ENCODE data around the gene SLC66A2. TPM values are rescaled to one million over a fixed set of nuclear protein-coding genes. Genes with fewer than 3 reads are reported as not detected.

SLC66A2 gene
- polyA plus RNA-seq, 6 donors from 2014 or later, result 26.3 to 40.9 (median 34.5) TPM

DNA sequence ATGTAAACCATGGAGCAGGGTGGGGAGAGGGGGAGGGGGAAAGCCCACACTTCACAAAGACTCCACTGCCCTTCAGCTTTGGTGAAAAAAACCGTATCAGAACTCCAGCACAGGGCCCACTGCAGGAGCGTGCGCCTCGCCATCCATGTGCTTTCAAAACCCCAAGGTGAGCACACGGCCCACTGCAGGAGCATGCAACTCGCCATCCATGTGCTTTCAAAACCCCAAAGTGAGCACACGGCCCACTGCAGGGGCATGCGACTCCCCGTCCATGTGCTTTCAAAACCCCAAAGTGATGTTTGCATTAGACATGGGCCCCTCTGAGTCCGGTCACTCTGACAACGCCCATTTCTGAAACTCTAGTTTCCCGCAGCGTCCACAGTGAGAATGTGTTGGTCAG lies 29.1 kb upstream of the SLC66A2 start:
- peaks cover 0 to 3% of the 10 kb centered on the region in 2 donors for H3K36me3 Mint-ChIP-seq
- no peak overlapping the region for H3K27ac Mint-ChIP-seq
- H3K9me3 Mint-ChIP-seq, result no peaks in the 10 kb centered on the region
- no peak for DNase-seq
- no peaks in the 10 kb centered on the region for H3K27me3 Mint-ChIP-seq
- H3K4me1 Mint-ChIP-seq, result peaks cover 27 to 56% (median 30%) of the 10 kb centered on the region in 3 donors
- ATAC-seq (ENCODE audit: low read depth in 2 of 2), result no peak
- H3K4me3 Mint-ChIP-seq, result no peak overlapping the region

GRCh38 chr18:79979843-79980242 lies 28.4 kb upstream of the SLC66A2 start:
- Mint-ChIP-seq H3K4me3 (no peak overlapping the region), H3K36me3 (peaks cover 0 to 9% of the 10 kb centered on the region in 2 donors), H3K4me1 (peaks cover 26 to 49% (median 34%) of the 10 kb centered on the region in 3 donors), H3K27me3 (no peaks in the 10 kb centered on the region), H3K9me3 (no peaks in the 10 kb centered on the region), H3K27ac (no peak overlapping the region)
- no peak for ATAC-seq (ENCODE audit: low read depth in 2 of 2)
- no peak for DNase-seq

DNA sequence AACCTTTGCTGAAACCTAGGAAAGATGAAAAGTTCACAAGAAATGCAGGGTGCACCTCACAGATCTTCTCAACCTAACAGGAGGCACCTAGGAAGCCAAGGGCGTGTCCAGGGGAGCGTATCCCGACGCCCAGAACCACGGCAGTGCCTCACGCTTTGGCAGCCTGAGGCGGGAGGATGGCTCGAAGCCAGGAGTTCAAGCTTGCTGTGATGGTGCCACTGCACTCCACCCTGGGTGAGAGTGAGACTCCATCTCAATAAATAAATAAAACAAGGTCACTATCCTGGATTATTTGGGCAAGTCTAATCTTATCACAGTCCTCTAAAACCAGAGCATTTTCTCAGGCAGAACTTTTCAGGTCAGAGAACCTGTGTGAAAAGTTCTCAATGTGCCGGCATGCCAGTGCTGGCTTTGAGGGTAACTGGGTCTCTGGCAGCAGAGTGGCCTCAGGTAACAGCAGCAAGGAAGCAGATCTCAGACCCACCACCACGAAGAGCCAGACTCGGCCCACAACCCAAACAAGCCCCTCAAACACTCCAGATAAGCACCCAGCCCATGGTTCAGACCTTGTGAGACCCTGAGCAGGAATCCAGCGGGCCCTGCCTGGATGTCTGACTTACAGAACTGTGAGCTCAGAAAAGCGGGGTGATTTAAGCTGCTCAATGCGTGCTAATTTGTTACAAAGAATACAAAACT lies 24.7 kb upstream of the SLC66A2 start:
- Mint-ChIP-seq H3K9me3 (no peaks in the 10 kb centered on the region), H3K4me1 (peaks cover 17 to 24% (median 20%) of the 10 kb centered on the region in 3 donors), H3K36me3 (peaks cover 17% of the 10 kb centered on the region in 2 donors), H3K4me3 (peak overlapping the region in 1 of 8 donors; percentile 22), H3K27me3 (no peaks in the 10 kb centered on the region), H3K27ac (peak overlapping the region in 1 of 6 donors; percentile 47)
- no peak for ATAC-seq (ENCODE audit: low read depth in 2 of 2)
- no peak for DNase-seq

DNA sequence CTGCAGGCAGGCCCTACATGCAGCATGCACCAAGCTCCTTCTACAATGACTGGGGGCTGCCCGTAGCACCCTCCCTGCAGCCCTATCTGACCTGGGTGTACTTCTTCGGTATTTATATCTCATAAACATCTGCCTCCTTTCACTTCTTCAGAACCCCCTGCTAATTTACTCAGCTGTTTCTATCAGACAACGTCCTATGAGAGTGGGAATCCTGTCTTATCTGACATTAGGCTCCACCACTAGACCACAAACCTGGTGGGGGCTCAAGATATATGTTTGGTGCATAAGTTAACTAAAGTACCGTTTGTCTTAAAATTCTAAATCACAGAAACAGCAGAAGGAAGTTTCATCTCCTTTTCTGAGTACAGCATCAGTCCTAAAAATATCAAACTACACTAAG lies 23.6 kb upstream of the SLC66A2 start:
- Mint-ChIP-seq H3K36me3 (peaks cover 17 to 20% of the 10 kb centered on the region in 2 donors), H3K9me3 (no peaks in the 10 kb centered on the region), H3K27ac (no peak overlapping the region), H3K27me3 (no peaks in the 10 kb centered on the region), H3K4me1 (peaks cover 17 to 20% (median 18%) of the 10 kb centered on the region in 3 donors), H3K4me3 (peak overlapping the region in 1 of 8 donors; percentile 25)
- DNase-seq (no peak), ATAC-seq (ENCODE audit: low read depth in 2 of 2) (no peak)

GRCh38 chr18:79974025-79974654 lies 22.7 kb upstream of the SLC66A2 start:
- Mint-ChIP-seq H3K27me3 (no peaks in the 10 kb centered on the region), H3K36me3 (peaks cover 17 to 20% of the 10 kb centered on the region in 2 donors), H3K4me1 (peaks cover 11 to 26% (median 19%) of the 10 kb centered on the region in 3 donors), H3K4me3 (no peak overlapping the region), H3K9me3 (no peaks in the 10 kb centered on the region), H3K27ac (no peak overlapping the region)
- ATAC-seq (ENCODE audit: low read depth in 2 of 2) (no peak), DNase-seq (no peak)

DNA sequence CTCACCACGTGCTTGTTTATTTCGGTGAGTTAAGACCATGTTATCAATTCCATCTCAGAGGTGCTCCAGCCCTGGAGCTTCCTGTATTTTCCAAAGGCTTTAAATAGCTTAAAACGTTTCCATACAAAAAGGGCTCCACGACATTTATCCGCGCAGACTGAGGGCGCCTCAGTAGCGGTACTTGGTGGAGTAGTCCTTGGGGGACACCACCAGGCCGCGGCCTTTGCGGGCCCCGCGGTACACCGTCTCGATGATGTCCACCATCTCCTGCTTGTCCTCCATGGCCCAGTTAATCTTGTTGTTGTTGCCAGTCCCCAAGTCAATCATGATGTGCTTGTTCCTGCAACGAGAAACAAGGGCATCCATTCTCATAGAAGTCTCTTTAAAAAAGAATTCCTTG lies 22.1 kb upstream of the SLC66A2 start:
- H3K9me3 Mint-ChIP-seq, result no peaks in the 10 kb centered on the region
- peaks cover 11 to 27% (median 22%) of the 10 kb centered on the region in 3 donors for H3K4me1 Mint-ChIP-seq
- no peak overlapping the region for H3K27ac Mint-ChIP-seq
- H3K27me3 Mint-ChIP-seq, result no peaks in the 10 kb centered on the region
- ATAC-seq (ENCODE audit: low read depth in 2 of 2), result no peak
- no peak overlapping the region for H3K4me3 Mint-ChIP-seq
- no peak for DNase-seq
- peaks cover 17 to 20% of the 10 kb centered on the region in 2 donors for H3K36me3 Mint-ChIP-seq

GRCh38 chr18:79972720-79973119 lies 21.3 kb upstream of the SLC66A2 start:
- Mint-ChIP-seq H3K27me3 (no peaks in the 10 kb centered on the region), H3K4me1 (peaks cover 6 to 25% (median 17%) of the 10 kb centered on the region in 3 donors), H3K36me3 (peaks cover 17 to 20% of the 10 kb centered on the region in 2 donors), H3K27ac (peak overlapping the region in 1 of 6 donors; percentile 52), H3K4me3 (no peak overlapping the region), H3K9me3 (no peaks in the 10 kb centered on the region)
- ATAC-seq (ENCODE audit: low read depth in 2 of 2) (no peak), DNase-seq (no peak)

DNA sequence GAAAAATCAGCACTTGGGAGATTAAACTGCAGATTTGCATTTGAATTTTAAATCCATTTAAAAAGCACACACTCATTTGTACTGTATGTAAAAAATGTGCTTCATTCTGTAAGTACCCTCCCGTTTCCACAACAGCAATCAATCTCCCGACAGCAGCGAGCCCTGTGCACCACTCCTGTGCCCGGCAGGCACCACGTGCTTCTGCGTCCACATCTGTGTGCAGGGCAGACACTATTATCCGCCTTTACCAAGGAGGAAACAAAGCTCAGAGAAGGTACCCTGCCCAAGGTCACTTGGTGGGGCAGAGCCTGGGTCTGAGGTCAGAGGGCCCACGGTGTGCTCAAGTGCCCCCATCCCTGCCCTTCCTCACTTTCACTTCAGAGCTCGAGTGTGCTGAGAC lies 20.5 kb upstream of the SLC66A2 start:
- no peaks in the 10 kb centered on the region for H3K27me3 Mint-ChIP-seq
- no peak for ATAC-seq (ENCODE audit: low read depth in 2 of 2)
- H3K4me3 Mint-ChIP-seq, result peak overlapping the region in 1 of 8 donors; percentile 31
- peaks cover 17 to 20% of the 10 kb centered on the region in 2 donors for H3K36me3 Mint-ChIP-seq
- no peak for DNase-seq
- H3K4me1 Mint-ChIP-seq, result peaks cover 4 to 25% (median 17%) of the 10 kb centered on the region in 3 donors
- no peaks in the 10 kb centered on the region for H3K9me3 Mint-ChIP-seq
- peak overlapping the region in 2 of 6 donors; percentile 62 to 78 for H3K27ac Mint-ChIP-seq

- H3K4me3 Mint-ChIP-seq, result peak overlapping the region in 3 of 8 donors; percentile 31 to 43 (median 42)
- peaks cover 4 to 25% (median 17%) of the 10 kb centered on the region in 3 donors for H3K4me1 Mint-ChIP-seq
- peaks cover 17 to 20% of the 10 kb centered on the region in 2 donors for H3K36me3 Mint-ChIP-seq
- no peak for ATAC-seq (ENCODE audit: low read depth in 2 of 2)
- peak overlapping the region in 4 of 6 donors; percentile 61 to 88 (median 70) for H3K27ac Mint-ChIP-seq
- no peak for DNase-seq
- no peaks in the 10 kb centered on the region for H3K9me3 Mint-ChIP-seq
- no peaks in the 10 kb centered on the region for H3K27me3 Mint-ChIP-seq
These were observed 19.9 kb upstream of the SLC66A2 start for GRCh38 chr18:79971211-79971952.

- DNase-seq, result no peak
- H3K27ac Mint-ChIP-seq, result peak overlapping the region in 1 of 6 donors; percentile 88
- no peak for ATAC-seq (ENCODE audit: low read depth in 2 of 2)
- peaks cover 3 to 24% (median 16%) of the 10 kb centered on the region in 3 donors for H3K4me1 Mint-ChIP-seq
- H3K36me3 Mint-ChIP-seq, result peaks cover 14 to 20% of the 10 kb centered on the region in 2 donors
- H3K4me3 Mint-ChIP-seq, result no peak overlapping the region
- no peaks in the 10 kb centered on the region for H3K27me3 Mint-ChIP-seq
- H3K9me3 Mint-ChIP-seq, result no peaks in the 10 kb centered on the region
These were observed 19.1 kb upstream of the SLC66A2 start for GRCh38 chr18:79970419-79971133.

DNA sequence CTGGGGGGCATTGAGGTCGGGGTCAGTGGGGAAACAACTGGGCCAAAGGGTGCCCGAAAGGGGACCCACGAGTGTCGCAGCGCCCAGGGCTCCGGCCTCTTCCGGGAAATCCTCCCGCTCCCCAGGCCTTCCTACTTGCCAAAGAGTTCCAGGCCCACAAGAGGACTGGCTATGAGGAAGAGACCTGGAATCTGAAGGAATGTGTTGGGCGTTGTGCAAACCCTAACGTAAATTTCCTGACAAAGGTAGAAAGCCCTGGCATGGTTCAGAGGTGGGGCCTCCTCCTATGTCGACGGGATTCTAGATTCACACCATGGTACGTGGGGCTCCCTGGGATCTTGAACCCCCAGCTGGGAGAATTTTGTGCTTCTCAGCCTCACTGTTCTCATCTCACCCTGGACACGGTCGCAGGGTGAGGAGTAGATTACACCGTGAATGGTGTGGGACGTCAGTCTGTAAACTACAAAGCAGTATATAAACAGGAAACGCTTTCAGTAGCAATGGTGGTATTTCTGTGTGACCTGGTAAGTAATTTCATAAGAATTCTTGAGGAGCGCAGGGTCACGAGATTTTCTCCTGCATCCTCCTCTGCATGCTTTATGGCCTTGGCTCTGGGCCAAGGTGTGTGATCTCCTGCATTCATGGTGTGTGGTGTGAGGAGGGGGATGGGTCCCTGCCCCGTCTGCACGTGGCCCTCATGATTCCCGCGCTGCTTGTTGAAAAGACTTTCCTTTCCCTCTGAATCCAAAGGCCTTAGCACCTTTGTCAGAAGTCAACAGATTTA lies 13.9 kb upstream of the SLC66A2 start:
- Mint-ChIP-seq H3K4me3 (peak overlapping the region; percentile 63 to 87 (median 80)), H3K36me3 (no peaks in the 10 kb centered on the region), H3K4me1 (peaks cover 17 to 33% (median 25%) of the 10 kb centered on the region in 3 donors), H3K27me3 (peaks cover 0 to 15% (median 14%) of the 10 kb centered on the region in 3 donors), H3K27ac (peak overlapping the region in 3 of 6 donors; percentile 19 to 91 (median 79)), H3K9me3 (no peaks in the 10 kb centered on the region)
- ATAC-seq (ENCODE audit: low read depth in 2 of 2), result peak in 1 of 2 donors; percentile 11
- no peak for DNase-seq

DNA sequence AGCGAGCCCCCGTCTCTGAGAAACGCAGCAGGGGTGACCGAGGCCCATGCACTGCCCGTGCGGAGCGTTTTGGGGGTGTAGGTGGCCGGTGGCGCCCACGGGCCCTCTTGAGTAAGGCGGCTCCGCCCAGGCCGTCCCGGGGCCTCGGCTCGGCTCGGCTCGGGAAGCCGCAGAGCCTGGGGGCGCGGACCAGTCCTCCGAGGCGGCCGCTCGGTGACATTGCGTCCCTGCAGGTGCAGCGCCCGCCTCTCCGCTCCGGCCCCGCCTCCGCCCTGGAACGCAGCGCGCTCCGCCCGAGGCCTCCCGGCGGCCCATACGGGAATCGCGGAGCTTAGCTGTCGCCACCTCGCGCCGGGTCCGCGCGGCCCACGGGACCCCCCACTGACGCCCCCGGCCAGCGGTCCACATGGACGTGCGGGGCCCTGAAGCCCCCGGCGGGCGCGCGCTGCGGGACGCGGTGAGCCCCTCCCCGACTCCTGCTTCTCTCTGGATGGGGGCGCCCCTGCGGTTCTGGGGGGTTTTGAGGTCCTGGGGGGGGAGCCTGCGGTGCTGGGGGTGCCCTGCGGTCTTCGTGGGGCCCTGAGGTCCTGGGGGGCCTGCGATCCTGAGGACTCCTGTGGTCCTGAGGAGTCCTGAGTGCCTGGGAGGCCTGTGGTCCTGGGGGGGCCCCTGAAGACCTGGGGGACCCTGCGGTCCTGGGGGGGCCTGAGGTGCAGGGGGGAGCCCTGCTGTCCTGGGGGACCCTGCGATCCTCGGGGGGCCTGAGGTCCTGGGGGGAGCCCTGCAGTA lies 13.1 kb upstream of the SLC66A2 start, which contains the start of gene HSBP1L1:
Gene HSBP1L1 (plus strand): TSS at position 314 of the 789 bp plus-strand sequence. CDS start 93 bp downstream, at position 407.
- Mint-ChIP-seq H3K4me3 (peak within 1 kb of the TSS; percentile 69 to 87 (median 80)), H3K27ac (peak within 1 kb of the TSS in 4 of 6 donors; percentile 12 to 91 (median 49)), H3K36me3 (no peaks in the 10 kb centered on the region), H3K27me3 (peaks cover 0 to 15% (median 14%) of the 10 kb centered on the region in 3 donors), H3K9me3 (no peaks in the 10 kb centered on the region), H3K4me1 (peaks cover 20 to 32% (median 23%) of the 10 kb centered on the region in 3 donors)
- ATAC-seq (ENCODE audit: low read depth in 2 of 2), result peak; percentile 82 to 90
- DNase-seq, result peak; percentile 64

Measured in naive B cell (primary cell).